HFF-Myc (cell line): ENCODE data around the gene ADAMTS14.

Source experiments
- DNase-seq: peaks from one replicate; pipeline ENCODE4 v3.0.0-alpha.2; 2011; ENCODE audit warnings: low read depth; ENCODE audit errors: extremely low read depth
- H3K4me3 ChIP-seq: replicated peaks from 2 replicates; pipeline ENCODE4 v1.5.1; 2011; ENCODE audit warnings: low read depth, mild to moderate bottlenecking, control low read depth, low read length
- TF ChIP-seq, protein P1 (sequence below): IDR thresholded peaks from 2 replicates; pipeline ENCODE4 v1.5.1; 2012; ENCODE audit warnings: mild to moderate bottlenecking, low read depth, low read length, control low read depth; ENCODE audit errors: missing control alignments

ADAMTS14 gene

DNA sequence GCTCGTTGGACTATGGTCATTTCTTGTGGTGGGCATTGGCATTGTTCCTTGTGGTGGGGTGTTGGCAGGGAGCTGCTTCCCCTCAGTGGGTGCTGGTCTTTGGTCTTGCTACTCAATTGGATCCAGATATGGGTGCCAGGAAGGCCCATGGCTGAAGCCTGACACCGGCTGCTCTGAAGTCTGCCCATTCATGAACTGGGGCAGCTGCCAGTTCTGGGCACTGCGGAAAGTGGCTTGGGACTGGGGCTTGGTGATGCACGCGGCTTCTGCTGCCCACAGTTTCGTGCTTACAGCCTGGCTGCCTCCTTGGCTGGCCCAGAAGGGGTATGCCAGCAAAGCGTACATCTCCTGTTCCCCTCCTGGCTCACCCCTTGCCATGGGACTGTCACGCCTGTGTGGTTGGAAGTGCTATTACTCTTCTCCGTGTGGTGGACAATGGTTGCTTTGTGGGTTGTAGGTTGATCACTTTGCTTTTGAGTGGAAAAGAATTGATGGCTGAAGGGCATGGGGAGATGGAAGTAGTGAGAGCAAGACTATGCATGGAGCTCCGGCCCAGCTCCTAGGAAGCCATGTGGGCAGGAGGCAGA is 54.7 kb downstream of the ADAMTS14 start:
- no peak for DNase-seq
- no peak overlapping the region for H3K4me3 ChIP-seq
- TF ChIP-seq, protein P1, sequence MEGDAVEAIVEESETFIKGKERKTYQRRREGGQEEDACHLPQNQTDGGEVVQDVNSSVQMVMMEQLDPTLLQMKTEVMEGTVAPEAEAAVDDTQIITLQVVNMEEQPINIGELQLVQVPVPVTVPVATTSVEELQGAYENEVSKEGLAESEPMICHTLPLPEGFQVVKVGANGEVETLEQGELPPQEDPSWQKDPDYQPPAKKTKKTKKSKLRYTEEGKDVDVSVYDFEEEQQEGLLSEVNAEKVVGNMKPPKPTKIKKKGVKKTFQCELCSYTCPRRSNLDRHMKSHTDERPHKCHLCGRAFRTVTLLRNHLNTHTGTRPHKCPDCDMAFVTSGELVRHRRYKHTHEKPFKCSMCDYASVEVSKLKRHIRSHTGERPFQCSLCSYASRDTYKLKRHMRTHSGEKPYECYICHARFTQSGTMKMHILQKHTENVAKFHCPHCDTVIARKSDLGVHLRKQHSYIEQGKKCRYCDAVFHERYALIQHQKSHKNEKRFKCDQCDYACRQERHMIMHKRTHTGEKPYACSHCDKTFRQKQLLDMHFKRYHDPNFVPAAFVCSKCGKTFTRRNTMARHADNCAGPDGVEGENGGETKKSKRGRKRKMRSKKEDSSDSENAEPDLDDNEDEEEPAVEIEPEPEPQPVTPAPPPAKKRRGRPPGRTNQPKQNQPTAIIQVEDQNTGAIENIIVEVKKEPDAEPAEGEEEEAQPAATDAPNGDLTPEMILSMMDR = no peak

- H3K4me3 ChIP-seq = no peak overlapping the region
- no peak for DNase-seq
- TF ChIP-seq, protein P1 = no peak
These were observed 56.0 kb downstream of the ADAMTS14 start for GRCh38 chr10:70728328-70728727.

DNA sequence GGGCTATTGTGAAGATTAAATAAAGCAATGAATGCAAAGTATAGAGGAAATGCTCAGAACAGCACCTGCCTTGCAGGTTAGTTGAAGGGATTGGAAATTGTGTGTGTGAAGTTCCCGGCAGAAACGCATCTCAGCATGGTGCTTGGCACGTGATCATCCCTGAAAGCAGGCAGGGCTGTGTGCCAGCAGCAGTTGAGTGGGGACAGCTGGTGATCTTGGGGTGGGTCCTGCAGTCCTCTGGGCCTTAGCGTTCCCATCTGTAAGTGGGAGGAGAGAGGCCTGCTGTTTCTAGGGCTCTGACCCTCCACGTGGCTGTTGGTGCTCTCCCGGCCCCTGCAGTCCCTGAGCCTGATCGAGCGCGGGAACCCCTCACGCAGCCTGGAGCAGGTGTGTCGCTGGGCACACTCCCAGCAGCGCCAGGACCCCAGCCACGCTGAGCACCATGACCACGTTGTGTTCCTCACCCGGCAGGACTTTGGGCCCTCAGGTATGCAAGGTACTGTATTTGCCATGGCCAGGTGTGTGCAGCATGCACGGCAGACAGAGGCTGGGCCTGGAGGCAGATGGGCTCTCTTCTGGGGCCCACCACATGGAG is 57.6 kb downstream of the ADAMTS14 start:
- no peak overlapping the region for H3K4me3 ChIP-seq
- DNase-seq = no peak
- TF ChIP-seq, protein P1 = no peak

DNA sequence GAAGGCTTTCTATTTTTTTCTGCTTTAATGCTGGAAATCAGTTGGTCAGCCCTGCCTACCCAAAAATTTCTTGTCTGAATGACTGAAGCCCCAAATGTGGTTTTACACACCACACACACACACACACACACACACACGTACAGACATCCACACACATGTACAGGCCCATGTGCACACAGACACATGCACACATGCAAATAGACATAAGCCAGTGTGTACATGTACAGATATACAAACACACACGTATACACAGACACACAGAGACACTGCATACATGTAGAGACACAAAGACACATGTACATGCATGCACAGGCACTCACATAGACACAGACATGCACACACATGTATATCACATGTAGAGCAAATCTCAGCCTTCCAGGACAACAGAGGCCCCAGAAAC is 58.6 kb downstream of the ADAMTS14 start:
- no peak for DNase-seq
- TF ChIP-seq, protein P1 = no peak
- no peak overlapping the region for H3K4me3 ChIP-seq

GRCh38 chr10:70732569-70732968 is 60.3 kb downstream of the ADAMTS14 start:
- H3K4me3 ChIP-seq = no peak overlapping the region
- TF ChIP-seq, protein P1 = no peak
- DNase-seq = no peak

- peak; percentile 32 for DNase-seq
- TF ChIP-seq, protein P1 = no peak
- no peak overlapping the region for H3K4me3 ChIP-seq
These were observed 60.7 kb downstream of the ADAMTS14 start for GRCh38 chr10:70733051-70733450.

GRCh38 chr10:70735161-70735560 is 62.9 kb downstream of the ADAMTS14 start:
- DNase-seq = no peak
- H3K4me3 ChIP-seq = no peak overlapping the region
- TF ChIP-seq, protein P1 = no peak
